GM12865 (cell line): ENCODE data around the gene LDHAL6B.

Experiments used
- DNase-seq: peaks from one replicate; pipeline ENCODE4 v3.0.0; 2010; ENCODE audit warnings: low read depth
- H3K4me3 ChIP-seq: 2 replicates; pipeline ENCODE4 v1.5.1; 2011; ENCODE audit warnings: mild to moderate bottlenecking, low read depth, low read length, control low read depth
- CTCF ChIP-seq: IDR thresholded peaks from 2 replicates; pipeline ENCODE4 v1.5.1; 2011; ENCODE audit warnings: low read length, control low read depth, low read depth, inconsistent platforms; ENCODE audit not compliant: insufficient read depth; ENCODE audit errors: missing control alignments

LDHAL6B gene

GRCh38 chr15:59178151-59178695 lies 28.4 kb upstream of the LDHAL6B start:
- H3K4me3 ChIP-seq = no peak overlapping the region
- TF ChIP-seq CTCF = no peak
- DNase-seq = no peak

- no peak for TF ChIP-seq CTCF
- H3K4me3 ChIP-seq = no peak overlapping the region
- no peak for DNase-seq
These were observed 26.9 kb upstream of the LDHAL6B start for GRCh38 chr15:59179717-59180116.

- no peak for DNase-seq
- no peak overlapping the region for H3K4me3 ChIP-seq
These were observed 25.6 kb upstream of the LDHAL6B start for GRCh38 chr15:59180945-59181600.

GRCh38 chr15:59185725-59186124 lies 20.9 kb upstream of the LDHAL6B start:
- no peak overlapping the region for H3K4me3 ChIP-seq
- DNase-seq = no peak
- no peak for TF ChIP-seq CTCF

More at GRCh38 chr15:59180945-59181600, 25.6 kb upstream of the LDHAL6B start:
- TF ChIP-seq CTCF = no peak

GRCh38 chr15:59186501-59186900 lies 20.1 kb upstream of the LDHAL6B start:
- H3K4me3 ChIP-seq = no peak overlapping the region
- DNase-seq = no peak
- TF ChIP-seq CTCF = no peak

GRCh38 chr15:59189241-59189640 lies 17.4 kb upstream of the LDHAL6B start:
- no peak for DNase-seq
- no peak for TF ChIP-seq CTCF
- H3K4me3 ChIP-seq = no peak overlapping the region

- DNase-seq = no peak
- no peak overlapping the region for H3K4me3 ChIP-seq
- no peak for TF ChIP-seq CTCF
These were observed 16.4 kb upstream of the LDHAL6B start for GRCh38 chr15:59190291-59190690.
